WI38 (cell line): ENCODE data around the gene FAM120A.

Experiments
- H3K4me3 ChIP-seq: 2 replicates; pipeline ENCODE4 v1.5.1; 2011; ENCODE audit warnings: low read depth, mild to moderate bottlenecking, control low read depth, low read length
- CTCF ChIP-seq: IDR thresholded peaks from 2 replicates; pipeline ENCODE4 v1.5.1; 2012; ENCODE audit warnings: low read depth, mild to moderate bottlenecking, control low read depth, low read length

The FAM120A gene

DNA sequence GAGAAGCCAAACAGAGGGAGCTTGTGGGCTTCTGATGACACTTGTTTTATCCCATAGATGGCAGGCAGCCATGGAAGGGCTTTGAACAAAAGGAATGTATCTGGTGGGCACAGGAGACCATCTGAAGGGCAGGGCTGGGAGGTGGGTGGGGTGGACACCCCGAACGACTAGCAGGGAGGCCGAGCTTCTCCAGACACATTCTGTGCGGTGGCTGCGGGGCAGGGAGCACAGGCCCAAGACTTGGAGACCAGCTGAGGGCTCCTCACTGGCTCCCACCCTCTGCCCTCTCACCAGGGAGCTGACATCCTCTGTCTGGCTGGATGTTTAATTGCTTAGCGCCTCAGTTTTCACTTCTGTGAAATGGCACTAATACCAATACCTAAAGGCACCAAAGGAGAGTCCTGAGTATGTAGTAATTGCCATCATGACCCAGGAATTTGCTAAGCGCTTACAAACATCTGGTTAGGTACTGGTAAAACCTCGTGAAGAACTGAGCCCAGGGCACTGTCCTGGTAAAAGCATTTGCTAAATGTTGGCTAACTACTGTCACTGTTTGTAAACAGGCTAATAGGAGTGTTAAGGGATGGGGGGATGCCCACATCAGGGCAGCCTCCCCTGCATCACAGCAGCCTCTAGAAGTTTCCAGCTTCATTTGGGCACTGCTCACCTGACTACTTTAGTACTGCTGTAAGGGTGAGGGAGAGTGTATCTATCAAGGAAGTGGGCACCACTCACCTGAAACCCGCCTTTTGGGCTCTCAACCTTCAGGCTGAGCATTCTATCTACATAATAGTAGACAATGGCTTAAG is 122.8 kb downstream of the FAM120A start:
- H3K4me3 ChIP-seq: no peak overlapping the region
- no peak for TF ChIP-seq CTCF

- no peak for TF ChIP-seq CTCF
- H3K4me3 ChIP-seq: peak overlapping the region; percentile 71
Observed at GRCh38 chr9:93574900-93575795, 123.7 kb downstream of the FAM120A start.

- peak overlapping the region; percentile 71 for H3K4me3 ChIP-seq
- no peak for TF ChIP-seq CTCF
Observed at GRCh38 chr9:93575796-93576257, 124.3 kb downstream of the FAM120A start.

DNA sequence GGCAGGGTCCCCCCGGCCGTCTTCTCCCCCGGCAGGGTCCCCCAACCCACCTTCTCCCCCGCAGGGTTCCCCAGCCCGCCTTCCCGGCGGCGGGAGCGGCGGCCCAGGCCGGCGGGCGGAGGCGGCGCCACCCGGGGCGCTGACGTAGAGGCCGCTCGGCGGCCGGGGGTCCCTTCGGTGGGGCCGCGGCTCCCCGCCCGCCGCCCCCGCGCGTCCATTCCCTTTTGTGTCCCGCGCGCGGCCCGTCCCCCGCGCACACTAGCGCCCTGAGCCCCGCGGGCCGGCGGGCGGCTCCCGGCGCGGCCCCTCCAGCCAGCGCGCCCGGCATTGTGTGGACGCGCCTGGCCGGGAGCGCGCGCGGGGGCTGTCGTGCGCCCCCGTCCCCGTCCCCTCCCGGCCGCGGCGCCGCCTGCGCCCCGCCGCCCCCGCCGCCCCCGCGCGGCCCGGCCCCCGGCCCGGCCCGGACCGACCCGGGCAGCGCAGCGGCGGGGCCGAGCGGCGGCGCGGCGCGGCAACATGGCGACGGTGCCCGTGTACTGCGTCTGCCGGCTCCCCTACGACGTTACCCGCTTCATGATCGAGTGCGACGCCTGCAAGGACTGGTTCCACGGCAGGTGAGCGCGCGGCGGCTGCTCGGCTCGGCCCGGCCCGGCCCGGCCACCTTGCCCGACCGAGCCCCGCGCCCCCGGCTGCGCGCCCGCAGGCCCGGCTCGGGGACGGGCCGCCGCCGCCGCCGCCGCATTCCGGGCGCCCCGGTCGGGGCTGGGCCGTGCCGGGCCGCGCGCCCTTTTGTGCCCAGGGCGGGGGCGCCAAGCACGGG is 125.0 kb downstream of the FAM120A start, which contains the start of gene PHF2:
Gene PHF2 (plus strand): TSS at position 327 of the 820 bp plus-strand sequence. CDS start 190 bp downstream, at position 517.
- no peak for TF ChIP-seq CTCF
- peak within 1 kb of the TSS; percentile 71 for H3K4me3 ChIP-seq

DNA sequence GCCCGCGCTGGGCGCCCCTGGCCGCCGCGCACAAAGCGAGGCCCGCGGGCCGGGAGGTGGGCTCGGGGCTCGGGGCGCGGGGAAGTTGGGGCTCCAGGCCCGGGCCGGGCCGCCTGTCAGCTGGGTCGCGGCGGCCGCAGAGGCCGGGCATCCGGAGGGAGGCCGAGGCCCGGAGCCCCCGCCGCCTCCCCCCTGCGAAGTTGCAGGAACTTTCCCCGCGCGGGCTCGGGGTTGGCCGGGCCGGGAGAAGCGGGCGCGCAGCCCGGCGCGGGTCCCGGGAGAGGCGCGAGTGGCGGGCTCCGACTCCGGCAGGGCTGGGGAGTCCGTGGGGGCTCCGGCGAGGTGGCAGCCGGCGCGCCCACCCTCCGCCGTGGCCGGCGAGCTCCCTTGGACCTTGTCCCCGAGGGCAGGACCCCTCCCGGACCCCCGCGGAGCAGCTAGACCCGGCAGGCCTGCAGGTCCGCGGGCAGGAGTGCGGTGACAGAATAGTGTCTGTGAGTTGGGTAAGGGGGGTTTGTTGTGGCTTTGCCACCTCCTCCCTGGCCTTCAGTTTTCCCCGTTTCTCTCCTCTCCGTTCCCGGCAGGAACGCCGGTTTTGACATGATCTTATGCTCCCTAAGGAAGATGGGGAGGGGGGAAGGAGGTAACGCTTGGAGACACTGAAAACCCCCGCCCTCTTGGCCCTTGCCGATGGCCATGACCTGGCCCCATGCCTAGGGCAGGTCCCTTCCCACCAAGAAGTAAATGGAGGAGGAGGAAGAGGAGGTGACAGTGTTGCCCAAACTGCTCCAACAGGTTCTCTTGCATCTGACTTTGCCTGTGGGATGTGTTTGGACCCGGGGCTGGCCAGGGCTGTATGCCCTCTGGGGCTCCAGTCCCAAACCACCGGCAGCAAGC is 125.8 kb downstream of the FAM120A start:
- TF ChIP-seq CTCF: no peak
- peak overlapping the region; percentile 71 for H3K4me3 ChIP-seq
